ENCODE data around the gene PRSS36.
"Not testable (repeated sequence)": the region's sequence is repeated elsewhere in the genome, so short reads cannot be mapped to it uniquely, and the experiment has no call there.

The PRSS36 gene

DNA sequence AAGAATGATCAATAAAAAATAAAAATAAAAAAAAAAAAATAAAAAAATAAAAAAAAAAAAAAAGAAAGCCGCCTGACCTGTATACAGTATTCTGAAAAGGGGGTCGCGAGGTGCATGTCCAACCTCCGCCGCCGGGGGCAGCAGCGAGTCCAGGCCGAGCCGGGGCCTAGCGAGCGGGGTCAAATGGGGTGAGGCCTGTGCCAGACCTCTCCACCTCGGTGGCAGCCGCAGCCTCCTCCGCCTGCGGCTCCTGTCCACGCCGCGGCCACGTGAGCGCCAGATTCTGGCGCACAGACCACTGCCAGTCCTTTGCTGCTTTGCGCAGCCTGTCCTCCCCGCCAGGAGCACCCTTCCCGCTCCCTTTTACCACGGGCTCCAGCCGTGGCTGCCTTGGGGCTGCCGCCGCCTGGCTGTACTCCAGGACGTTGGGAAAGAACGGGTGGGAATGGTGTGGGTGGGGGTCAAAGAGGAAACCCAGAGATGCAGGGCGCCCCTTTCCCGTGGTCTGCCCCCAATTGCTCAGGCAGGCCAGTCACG lies 44.1 kb downstream of the PRSS36 start:
- H3K9ac ChIP-seq (ENCODE audit: low read length): peak overlapping the region; percentile 39; the same call in 1 of the 2 replicates
- H3K36me3 ChIP-seq (ENCODE audit: insufficient read depth, low read length): peaks cover 13% of the 10 kb centered on the region; the same call in 1 of the 2 replicates
- TF ChIP-seq, protein P1, sequence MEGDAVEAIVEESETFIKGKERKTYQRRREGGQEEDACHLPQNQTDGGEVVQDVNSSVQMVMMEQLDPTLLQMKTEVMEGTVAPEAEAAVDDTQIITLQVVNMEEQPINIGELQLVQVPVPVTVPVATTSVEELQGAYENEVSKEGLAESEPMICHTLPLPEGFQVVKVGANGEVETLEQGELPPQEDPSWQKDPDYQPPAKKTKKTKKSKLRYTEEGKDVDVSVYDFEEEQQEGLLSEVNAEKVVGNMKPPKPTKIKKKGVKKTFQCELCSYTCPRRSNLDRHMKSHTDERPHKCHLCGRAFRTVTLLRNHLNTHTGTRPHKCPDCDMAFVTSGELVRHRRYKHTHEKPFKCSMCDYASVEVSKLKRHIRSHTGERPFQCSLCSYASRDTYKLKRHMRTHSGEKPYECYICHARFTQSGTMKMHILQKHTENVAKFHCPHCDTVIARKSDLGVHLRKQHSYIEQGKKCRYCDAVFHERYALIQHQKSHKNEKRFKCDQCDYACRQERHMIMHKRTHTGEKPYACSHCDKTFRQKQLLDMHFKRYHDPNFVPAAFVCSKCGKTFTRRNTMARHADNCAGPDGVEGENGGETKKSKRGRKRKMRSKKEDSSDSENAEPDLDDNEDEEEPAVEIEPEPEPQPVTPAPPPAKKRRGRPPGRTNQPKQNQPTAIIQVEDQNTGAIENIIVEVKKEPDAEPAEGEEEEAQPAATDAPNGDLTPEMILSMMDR (IDR thresholded peaks at IDR 0.05; ENCODE audit: low read length): peak; percentile 60
- no peak for TF ChIP-seq EZH2 (IDR thresholded peaks at IDR 0.05; ENCODE audit: borderline replicate concordance, low read length)
- peaks cover 25% of the 10 kb centered on the region for H3K4me1 ChIP-seq (ENCODE audit: insufficient read depth, low read length, severe bottlenecking)
- H3K9me3 ChIP-seq (ENCODE audit: low read length): no peaks in the 10 kb centered on the region
- no peak overlapping the region for H2AFZ ChIP-seq (ENCODE audit: low read length)
- H3K27ac ChIP-seq (ENCODE audit: low read depth, low read length, poor library complexity, severe bottlenecking): no peak overlapping the region
- H3K4me3 ChIP-seq (ENCODE audit: low read depth, low read length, poor library complexity, severe bottlenecking): peak overlapping the region; percentile 10
- H4K20me1 ChIP-seq (ENCODE audit: insufficient read depth, low read length): no peaks in the 10 kb centered on the region
- peak overlapping the region; percentile 43 for H3K4me2 ChIP-seq (ENCODE audit: low read length)
- H3K79me2 ChIP-seq (ENCODE audit: insufficient read depth, low read length): no peaks in the 10 kb centered on the region
- peaks cover 5% of the 10 kb centered on the region for H3F3A ChIP-seq (ENCODE audit: insufficient read depth, low read length)
- H3K27me3 ChIP-seq (ENCODE audit: insufficient read depth, low read length): no peaks in the 10 kb centered on the region
- H3K9me2 ChIP-seq (ENCODE audit: low read depth, low read length): no peaks in the 10 kb centered on the region

DNA sequence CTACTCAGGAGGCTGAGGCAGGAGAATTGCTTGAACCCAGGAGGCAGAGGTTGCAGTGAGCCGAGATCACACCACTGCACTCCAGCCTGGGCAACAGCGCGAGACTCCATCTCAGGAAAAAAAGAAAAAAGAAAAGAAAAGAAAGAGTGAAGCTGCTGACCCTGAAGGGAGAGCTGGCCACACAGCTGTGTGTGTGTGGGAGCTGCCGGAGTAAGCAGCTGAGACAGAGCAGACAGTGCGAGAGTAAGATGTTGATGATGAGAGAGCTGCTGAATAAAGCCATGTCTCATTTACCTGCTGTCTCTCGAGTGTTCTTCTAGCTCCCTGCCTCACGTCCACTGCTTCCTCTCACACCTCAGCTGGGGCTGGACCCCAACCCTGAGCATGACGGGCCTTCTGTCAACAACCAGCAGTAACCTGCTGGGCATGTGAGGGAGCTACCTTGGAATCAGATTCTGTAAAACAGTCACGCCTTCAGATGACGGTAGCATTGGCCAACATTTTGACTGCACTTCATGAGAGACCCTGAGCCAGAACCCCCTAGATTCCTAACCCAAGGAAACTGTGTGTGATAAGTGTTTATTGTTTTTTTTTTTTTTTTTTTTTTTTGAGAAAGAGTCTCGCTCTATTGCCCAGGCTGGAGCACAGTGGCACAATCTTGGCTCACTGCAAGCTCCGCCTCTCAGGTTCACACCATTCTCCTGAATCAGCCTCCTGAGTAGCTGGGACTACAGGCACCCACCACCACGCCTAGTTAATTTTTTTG lies 48.8 kb downstream of the PRSS36 start:
- H3K27ac ChIP-seq (ENCODE audit: low read depth, low read length, poor library complexity, severe bottlenecking); H3K4me3 ChIP-seq (ENCODE audit: low read depth, low read length, poor library complexity, severe bottlenecking); H3K9ac ChIP-seq (ENCODE audit: low read length); H3K9me2 ChIP-seq (ENCODE audit: low read depth, low read length); H3K79me2 ChIP-seq (ENCODE audit: insufficient read depth, low read length); H3K4me1 ChIP-seq (ENCODE audit: insufficient read depth, low read length, severe bottlenecking); H3K27me3 ChIP-seq (ENCODE audit: insufficient read depth, low read length); H2AFZ ChIP-seq (ENCODE audit: low read length); H3K36me3 ChIP-seq (ENCODE audit: insufficient read depth, low read length); H3K4me2 ChIP-seq (ENCODE audit: low read length); H3K9me3 ChIP-seq (ENCODE audit: low read length); H4K20me1 ChIP-seq (ENCODE audit: insufficient read depth, low read length); H3F3A ChIP-seq (ENCODE audit: insufficient read depth, low read length): not testable (repeated sequence)

DNA sequence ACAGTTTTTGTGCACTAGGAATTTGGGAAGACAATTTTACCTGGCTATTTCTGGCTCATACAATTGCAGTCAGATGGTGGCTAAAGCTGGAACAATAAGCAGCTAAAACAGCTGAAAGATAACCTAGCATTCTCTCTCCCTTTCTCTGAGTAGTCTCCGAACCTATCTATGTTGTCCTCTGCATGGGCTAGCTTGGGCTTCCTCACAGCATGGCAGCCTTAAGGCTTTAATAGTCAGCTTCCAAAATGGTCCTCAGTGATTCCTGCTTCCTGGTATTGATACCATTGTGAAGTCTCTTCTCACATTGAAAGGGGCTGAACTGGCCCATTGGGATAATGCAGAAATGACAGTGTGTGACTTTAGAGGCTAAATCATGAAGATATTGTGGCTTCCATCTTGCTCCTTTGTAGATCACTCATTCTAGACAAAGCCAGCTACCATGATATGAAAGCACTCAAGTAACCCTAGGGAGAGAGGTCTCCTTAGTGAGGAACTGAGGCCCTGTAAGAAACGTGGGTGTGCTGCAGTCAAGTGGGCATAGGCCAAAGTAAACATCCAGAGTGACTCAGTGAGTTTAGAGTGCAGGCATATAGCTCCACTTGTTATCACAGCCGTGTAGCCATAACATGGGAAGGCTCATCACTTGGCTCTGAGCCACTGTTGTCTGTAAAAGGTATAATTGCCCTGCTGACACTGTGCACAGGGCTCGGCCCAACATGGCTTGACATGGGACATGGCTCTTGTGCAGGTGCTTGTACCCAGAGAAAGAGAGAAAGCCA lies 49.8 kb downstream of the PRSS36 start:
- Histone ChIP-seq H2AFZ (ENCODE audit: low read length) (no peak overlapping the region), H3K27me3 (ENCODE audit: insufficient read depth, low read length) (no peaks in the 10 kb centered on the region), H3K27ac (ENCODE audit: low read depth, low read length, poor library complexity, severe bottlenecking) (no peak overlapping the region), H3K4me2 (ENCODE audit: low read length) (no peak overlapping the region), H4K20me1 (ENCODE audit: insufficient read depth, low read length) (no peaks in the 10 kb centered on the region), H3K79me2 (ENCODE audit: insufficient read depth, low read length) (no peaks in the 10 kb centered on the region), H3K9ac (ENCODE audit: low read length) (no peak overlapping the region), H3K36me3 (ENCODE audit: insufficient read depth, low read length) (no peaks in the 10 kb centered on the region), H3K9me2 (ENCODE audit: low read depth, low read length) (no peaks in the 10 kb centered on the region), H3F3A (ENCODE audit: insufficient read depth, low read length) (no peaks in the 10 kb centered on the region), H3K4me3 (ENCODE audit: low read depth, low read length, poor library complexity, severe bottlenecking) (no peak overlapping the region), H3K9me3 (ENCODE audit: low read length) (no peaks in the 10 kb centered on the region), H3K4me1 (ENCODE audit: insufficient read depth, low read length, severe bottlenecking) (peaks cover 8% of the 10 kb centered on the region)
- no peak for TF ChIP-seq EZH2 (IDR thresholded peaks at IDR 0.05; ENCODE audit: borderline replicate concordance, low read length)
- TF ChIP-seq, protein P1 (IDR thresholded peaks at IDR 0.05; ENCODE audit: low read length): no peak

Data from OCI-LY1 (cell line).